Heart left ventricle (tissue), 16 donors: Measurements from ENCODE around the gene RAP2C. TPM values are rescaled to one million over a fixed set of nuclear protein-coding genes. Genes with fewer than 3 reads are reported as not detected.

Source experiments
- ATAC-seq, 4 donors: fragments of 200-7000 bp; cut with Tn5 transposase; one replicate each; pipeline ENCODE4 v1.9.1; 2020 to 2022; ENCODE audit warnings: moderate library complexity in 4 of 4, mild to moderate bottlenecking in 3 of 4, moderate number of reproducible peaks in 1 of 4
- DNase-seq, 5 donors: peaks; one replicate each; pipeline ENCODE4 v3.0.0-alpha.2; 2020
- H3K27ac ChIP-seq, 12 donors: fragments of 200-600 bp; sonication (generic) in 4 of 12; one replicate each; pipeline versions ENCODE4 v1.5.0 to v1.8.0; 2016 to 2022; ENCODE audit warnings: mild to moderate bottlenecking in 2 of 12
- H3K27me3 ChIP-seq, 9 donors: fragments of 200-600 bp; sonication (generic) in 2 of 9; one replicate each; pipeline versions ENCODE4 v1.5.1 to v1.8.0; 2016 to 2022; ENCODE audit warnings: mild to moderate bottlenecking in 3 of 9
- H3K36me3 ChIP-seq, 9 donors: fragments of 200-600 bp; sonication (generic) in 2 of 9; one replicate each; pipeline versions ENCODE4 v1.5.0 to v1.8.0; 2018 to 2022; ENCODE audit warnings: mild to moderate bottlenecking in 2 of 9
- H3K4me1 ChIP-seq, 12 donors: fragments of 200-600 bp; sonication (generic) in 4 of 12; one replicate each; pipeline versions ENCODE4 v1.5.0 to v1.8.0; 2016 to 2022; ENCODE audit warnings: mild to moderate bottlenecking in 3 of 12
- H3K4me3 ChIP-seq, 12 donors: fragments of 200-600 bp; sonication (generic) in 4 of 12; one replicate each; pipeline versions ENCODE4 v1.5.0 to v1.8.0; 2017 to 2022; ENCODE audit warnings: mild to moderate bottlenecking in 9 of 12, moderate library complexity in 4 of 12
- H3K9me3 ChIP-seq, 12 donors: fragments of 200-600 bp; sonication (generic) in 4 of 12; one replicate each; pipeline versions ENCODE4 v1.5.0 to v1.8.0; 2016 to 2022; ENCODE audit warnings: mild to moderate bottlenecking in 1 of 12
- POLR2A ChIP-seq, 2 donors: fragments of 450-650 bp; IDR thresholded peaks; one replicate each; pipeline ENCODE4 v1.6.1; 2017; ENCODE audit warnings: antibody characterized with exemption in 2 of 2, mild to moderate bottlenecking in 2 of 2, moderate library complexity in 2 of 2
- WGBS, 4 donors: extraction: QIAGEN DNeasy Blood & Tissue Kit in 2 of 4; methylation state at CpG; one replicate each; pipeline versions ENCODE4 v1.1.5 to v1.1.7; 2013 to 2018; 5-methylcytosine and 5-hydroxymethylcytosine counted together
- intact Hi-C, 10 donors: fragments of 100-400 bp; cut with DNase I; formaldehyde crosslinking; loops; one replicate each; pipeline versions ENCODE4 v1.11.1 to v1.14.2; 2022
- polyA plus RNA-seq, 2 donors: library from polyadenylated mRNA; stranded (reverse); fragments of 200-250 nt; gene quantifications; one replicate each; pipeline ENCODE4 v1.2.3, GENCODE V29; 2013
- total RNA-seq, 9 donors: library from RNA; depleted of rRNA in 2 of 9; stranded (reverse); fragments of >200 nt in 2 of 9; fragmentation: NEBNext Ultra II Directional in 3 of 9; extraction: Animal tissue kit (Norgen Biotek cat#: 25700) in 3 of 9; gene quantifications; one replicate each; pipeline versions ENCODE4 v1.1.0 to v1.2.4, GENCODE V29; 2016 to 2023
- TF ChIP-seq, protein P1 (sequence below), 12 donors: fragments of 200-600 bp; sonication (generic) in 4 of 12; IDR thresholded peaks; one replicate each; pipeline versions ENCODE4 v1.5.0 to v1.8.0; 2018 to 2022; ENCODE audit warnings: antibody characterized with exemption in 12 of 12, mild to moderate bottlenecking in 5 of 12
- donor health status: ischemic (EF 13 %, LVEDD 7.1; RV severe dilation, severe dysfunction).
- donor health status: healthy with polysubstance abuse.
- donor health status: DM: no; HTN: yes; CAD: no.
- donor health status: DM: no; HTN: no; CAD: no.
- donor health status: ischemic (EF 25% LVEDD 6.9; RV normal size, moderate dysfunction).
- donor health status: ischemic (EF 25% LVEDD 5.7; RV mildly dilated, moderate dysfunction).
- donor health status: healthy.
- donor health status: DM: yes; HTN: yes; CAD: no.
- donor health status: ischemic (EF 35%, LVEDD 5.7; RV mildly dilated, moderate dysfunction).
- donor health status: nonischemic (EF 11% LVEDD 7.7; RV severe dilation, severe dysfunction).
- donor health status: DM: yes; HTN: yes; CAD: no.
- donor health status: PGD.
- donor health status: ischemic (EF 29% LVEDD 5.4; RV normal size, mild dysfunction).
- donor health status: nonischemic (EF 23%, LVEDD 6.1; RV moderate dilation, normal function).

RAP2C gene
- total and polyA plus RNA-seq, 11 donors, result 8.2 to 23.6 (median 15.8) TPM

DNA sequence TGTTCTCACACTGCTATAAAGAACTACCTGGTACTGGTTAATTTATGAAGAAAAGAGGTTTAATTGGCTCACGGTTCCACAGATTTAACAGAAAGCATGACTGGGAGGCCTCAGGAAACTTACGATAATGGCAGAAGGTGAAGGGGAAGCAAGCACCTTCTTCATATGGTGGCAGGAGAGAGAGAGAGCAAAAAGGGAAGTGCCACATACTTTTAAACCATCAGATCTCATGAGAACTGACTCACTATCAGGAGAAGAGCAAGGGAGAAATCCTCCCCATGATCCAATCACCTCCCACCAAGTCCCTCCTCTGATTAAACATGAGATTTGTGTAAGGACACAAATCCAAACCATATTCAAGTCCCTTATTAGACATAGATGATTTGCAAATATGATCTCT, 12.3 kb upstream of the RAP2C start:
- no peak for ATAC-seq
- intact Hi-C loops, result no loop called here
- WGBS, 4 donors, result 74 to 92% (median 85%) methylated on average over 2 of the region's 2 CpGs

DNA sequence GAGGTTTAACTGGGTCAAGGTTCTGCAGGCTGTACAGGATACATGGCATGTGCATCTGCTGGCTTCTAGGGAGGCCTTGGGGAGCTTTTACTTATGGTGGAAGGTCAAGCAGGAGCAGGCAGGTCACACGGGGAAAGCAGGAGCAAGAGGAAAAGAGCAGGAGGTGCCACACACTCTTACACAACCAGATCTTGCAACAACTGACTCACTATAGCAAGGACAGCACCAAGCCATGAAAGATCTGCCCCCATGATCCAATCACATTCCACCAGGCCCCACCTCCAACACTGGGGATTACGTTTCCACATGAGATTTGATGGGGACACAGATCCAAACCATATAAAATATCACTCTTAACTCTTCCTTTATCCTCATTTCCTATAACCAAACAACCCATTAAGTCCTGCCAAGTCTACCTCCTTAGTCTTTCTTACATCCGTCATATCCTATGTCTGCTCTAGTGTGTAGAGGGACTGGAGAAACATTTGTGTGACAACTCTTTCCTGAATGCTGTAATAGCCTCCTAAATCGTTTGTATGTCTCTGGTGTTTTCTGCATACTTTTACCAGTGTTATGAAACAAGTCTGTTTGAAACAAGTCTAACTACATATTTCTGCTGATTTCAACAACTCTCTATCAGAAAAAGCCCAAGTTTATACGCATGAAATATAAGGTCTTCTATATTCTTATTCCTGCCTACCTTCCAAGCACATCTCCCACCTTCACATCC, 8.3 kb upstream of the RAP2C start:
- no peak overlapping the region for H3K4me3 ChIP-seq
- no peaks in the 10 kb centered on the region for H3K4me1 ChIP-seq
- DNase-seq (no peak), ATAC-seq (peak in 1 of 4 donors; percentile 41)
- no peak overlapping the region for H3K27ac ChIP-seq
- H3K27me3 ChIP-seq, result peaks cover 0 to 19% (median 0%) of the 10 kb centered on the region in 9 donors
- TF ChIP-seq, protein P1, sequence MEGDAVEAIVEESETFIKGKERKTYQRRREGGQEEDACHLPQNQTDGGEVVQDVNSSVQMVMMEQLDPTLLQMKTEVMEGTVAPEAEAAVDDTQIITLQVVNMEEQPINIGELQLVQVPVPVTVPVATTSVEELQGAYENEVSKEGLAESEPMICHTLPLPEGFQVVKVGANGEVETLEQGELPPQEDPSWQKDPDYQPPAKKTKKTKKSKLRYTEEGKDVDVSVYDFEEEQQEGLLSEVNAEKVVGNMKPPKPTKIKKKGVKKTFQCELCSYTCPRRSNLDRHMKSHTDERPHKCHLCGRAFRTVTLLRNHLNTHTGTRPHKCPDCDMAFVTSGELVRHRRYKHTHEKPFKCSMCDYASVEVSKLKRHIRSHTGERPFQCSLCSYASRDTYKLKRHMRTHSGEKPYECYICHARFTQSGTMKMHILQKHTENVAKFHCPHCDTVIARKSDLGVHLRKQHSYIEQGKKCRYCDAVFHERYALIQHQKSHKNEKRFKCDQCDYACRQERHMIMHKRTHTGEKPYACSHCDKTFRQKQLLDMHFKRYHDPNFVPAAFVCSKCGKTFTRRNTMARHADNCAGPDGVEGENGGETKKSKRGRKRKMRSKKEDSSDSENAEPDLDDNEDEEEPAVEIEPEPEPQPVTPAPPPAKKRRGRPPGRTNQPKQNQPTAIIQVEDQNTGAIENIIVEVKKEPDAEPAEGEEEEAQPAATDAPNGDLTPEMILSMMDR (IDR thresholded peaks at IDR 0.05), result no peak
- no peak for TF ChIP-seq POLR2A (IDR thresholded peaks at IDR 0.05)
- H3K9me3 ChIP-seq, result no peaks in the 10 kb centered on the region
- H3K36me3 ChIP-seq, result no peaks in the 10 kb centered on the region
- intact Hi-C loops, result loop anchor here in 6 of 10 donors (5.0 to 10.0 kb wide), 5 partner anchors 133 to 405 kb away; no protein-coding TSS in a partner anchor
- 58 to 78% (median 66%) methylated on average over 5 of the region's 5 CpGs for WGBS, 4 donors

More for the DNA sequence above, 12.3 kb upstream of the RAP2C start:
- TF ChIP-seq, protein P1 (IDR thresholded peaks at IDR 0.05), result no peak
- no peak for TF ChIP-seq POLR2A (IDR thresholded peaks at IDR 0.05)
- H3K36me3 ChIP-seq, result no peaks in the 10 kb centered on the region
- peaks cover 0 to 19% (median 0%) of the 10 kb centered on the region in 9 donors for H3K27me3 ChIP-seq
- no peak for DNase-seq
- no peak overlapping the region for H3K27ac ChIP-seq
- H3K4me3 ChIP-seq, result no peak overlapping the region
- H3K9me3 ChIP-seq, result no peaks in the 10 kb centered on the region
- no peaks in the 10 kb centered on the region for H3K4me1 ChIP-seq

DNA sequence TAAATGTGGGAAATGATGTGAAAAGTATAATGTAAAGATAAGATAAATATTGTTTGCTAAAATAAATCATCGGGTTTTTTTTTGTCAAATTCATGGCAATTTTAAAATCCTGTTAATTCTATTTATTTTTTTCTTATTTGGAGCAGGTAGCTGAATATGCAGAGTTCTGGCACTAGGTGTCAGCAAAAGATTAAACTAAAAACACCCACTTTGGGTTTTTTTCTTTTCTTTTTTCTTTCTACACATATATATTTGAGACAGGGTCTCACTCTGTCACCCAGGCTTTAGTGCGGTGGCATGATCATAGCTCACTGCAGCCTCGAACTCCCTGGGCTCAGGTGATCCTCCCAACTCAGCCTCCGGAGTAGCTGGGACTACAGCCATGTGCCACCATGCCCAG, 6.9 kb upstream of the RAP2C start:
- Histone ChIP-seq H3K36me3 (no peaks in the 10 kb centered on the region), H3K9me3 (no peaks in the 10 kb centered on the region), H3K27ac (no peak overlapping the region), H3K4me1 (no peaks in the 10 kb centered on the region), H3K4me3 (no peak overlapping the region), H3K27me3 (peaks cover 0 to 21% (median 0%) of the 10 kb centered on the region in 9 donors)
- TF ChIP-seq, protein P1 (IDR thresholded peaks at IDR 0.05), result peak in 8 of 12 donors; percentile 11 to 38 (median 28)
- no peak for TF ChIP-seq POLR2A (IDR thresholded peaks at IDR 0.05)
- DNase-seq (no peak), ATAC-seq (no peak)
- intact Hi-C loops, result loop anchor here in 6 of 10 donors (5.0 to 10.0 kb wide), 5 partner anchors 131 to 406 kb away; no protein-coding TSS in a partner anchor
- WGBS, 4 donors, result 54 to 85% (median 76%) methylated on average over 4 of the region's 4 CpGs

DNA sequence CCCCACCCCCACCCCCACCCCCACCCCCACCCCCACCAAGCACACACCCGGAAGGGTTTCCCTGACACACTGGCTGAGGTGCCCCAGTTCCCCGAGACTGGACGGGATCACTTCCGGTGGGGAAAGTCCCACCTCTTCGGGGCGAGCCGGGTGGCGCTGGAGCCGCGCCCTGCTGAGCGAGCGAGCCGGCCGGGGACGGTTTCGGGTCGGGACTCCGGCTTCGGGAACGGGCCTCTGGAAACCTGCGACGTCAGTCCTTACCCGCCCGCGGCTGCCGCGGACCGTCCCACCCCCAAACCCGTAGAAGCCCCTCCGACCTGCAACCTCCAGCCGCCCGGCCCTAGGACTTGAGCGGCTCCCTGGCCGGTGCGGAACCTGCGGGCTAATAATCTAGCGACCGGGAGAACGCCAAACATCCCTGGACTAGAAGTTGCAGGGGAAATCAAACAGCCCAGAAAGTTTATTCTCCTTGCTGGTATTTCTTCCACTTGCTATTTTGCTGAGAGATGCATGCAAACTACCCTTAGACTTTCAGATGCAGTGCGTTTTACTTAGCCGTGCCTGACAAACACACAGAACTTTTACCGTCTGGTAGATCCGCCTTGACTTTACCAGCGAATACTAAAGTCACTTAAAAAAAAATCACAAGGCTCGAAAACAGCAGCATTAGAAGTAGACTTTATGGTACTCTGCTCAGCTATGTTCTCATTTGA, 991 bp downstream of the RAP2C start:
- DNase-seq, result peak; percentile 85 to 90 (median 87)
- intact Hi-C loops, result loop anchor here in 6 of 10 donors (2.0 to 10.0 kb wide), 5 partner anchors 46 to 373 kb away; no protein-coding TSS in a partner anchor
- TF ChIP-seq, protein P1 (IDR thresholded peaks at IDR 0.05), result no peak
- TF ChIP-seq POLR2A (IDR thresholded peaks at IDR 0.05), result peak in 1 of 2 donors; percentile 36

More for the DNA sequence above, 991 bp downstream of the RAP2C start:
- Histone ChIP-seq H3K27me3 (peaks cover 0 to 13% (median 0%) of the 10 kb centered on the region in 9 donors), H3K4me1 (peaks cover 0 to 35% (median 15%) of the 10 kb centered on the region in 12 donors), H3K36me3 (peaks cover 0 to 15% (median 8%) of the 10 kb centered on the region in 9 donors), H3K9me3 (no peaks in the 10 kb centered on the region), H3K27ac (peak overlapping the region; percentile 88 to 99 (median 96)), H3K4me3 (peak overlapping the region; percentile 40 to 98 (median 80))
- ATAC-seq, result peak; percentile 83 to 94 (median 92)
- WGBS, 4 donors, result 0 to 45% (median 21%) methylated on average over 14 to 45 of the region's 45 CpGs
